Adrenal gland (tissue), 5 donors: ENCODE results near the gene SPATC1L.

Experiments used
- POLR2A ChIP-seq, 2 donors: fragments of 450-650 bp; IDR thresholded peaks; one replicate each; pipeline ENCODE4 v1.6.1; 2017; ENCODE audit warnings: antibody characterized with exemption in 2 of 2, mild to moderate bottlenecking in 2 of 2, moderate library complexity in 1 of 2
- TF ChIP-seq, protein P1 (sequence below), 6 experiments: fragments of 450-650 bp in 4 of 6; fragments of 200-600 bp in 2 of 6; sonication (generic) in 1 of 6; IDR thresholded peaks; 1 replicate in 5 of 6; 2 replicates in 1 of 6; pipeline versions ENCODE4 v1.5.1 to v1.8.0; 2016 to 2021; ENCODE audit warnings: antibody characterized with exemption in 6 of 6, mild to moderate bottlenecking in 2 of 6, moderate library complexity in 1 of 6
- donor health status: DM: no; HTN: no; CAD: no.

DNA sequence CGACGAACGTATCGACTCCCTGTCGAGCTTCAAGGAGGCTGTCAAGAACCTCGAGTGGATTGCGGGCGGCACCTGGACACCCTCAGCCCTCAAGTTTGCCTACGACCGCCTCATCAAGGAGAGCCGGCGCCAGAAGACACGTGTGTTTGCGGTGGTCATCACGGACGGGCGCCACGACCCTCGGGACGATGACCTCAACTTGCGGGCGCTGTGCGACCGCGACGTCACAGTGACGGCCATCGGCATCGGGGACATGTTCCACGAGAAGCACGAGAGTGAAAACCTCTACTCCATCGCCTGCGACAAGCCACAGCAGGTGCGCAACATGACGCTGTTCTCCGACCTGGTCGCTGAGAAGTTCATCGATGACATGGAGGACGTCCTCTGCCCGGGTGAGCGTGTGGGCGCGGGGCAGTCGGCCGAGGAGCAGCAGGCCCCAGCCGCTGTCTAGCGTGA lies 58.4 kb downstream of the SPATC1L start:
- TF ChIP-seq POLR2A (IDR thresholded peaks at IDR 0.05), result no peak
- TF ChIP-seq, protein P1, sequence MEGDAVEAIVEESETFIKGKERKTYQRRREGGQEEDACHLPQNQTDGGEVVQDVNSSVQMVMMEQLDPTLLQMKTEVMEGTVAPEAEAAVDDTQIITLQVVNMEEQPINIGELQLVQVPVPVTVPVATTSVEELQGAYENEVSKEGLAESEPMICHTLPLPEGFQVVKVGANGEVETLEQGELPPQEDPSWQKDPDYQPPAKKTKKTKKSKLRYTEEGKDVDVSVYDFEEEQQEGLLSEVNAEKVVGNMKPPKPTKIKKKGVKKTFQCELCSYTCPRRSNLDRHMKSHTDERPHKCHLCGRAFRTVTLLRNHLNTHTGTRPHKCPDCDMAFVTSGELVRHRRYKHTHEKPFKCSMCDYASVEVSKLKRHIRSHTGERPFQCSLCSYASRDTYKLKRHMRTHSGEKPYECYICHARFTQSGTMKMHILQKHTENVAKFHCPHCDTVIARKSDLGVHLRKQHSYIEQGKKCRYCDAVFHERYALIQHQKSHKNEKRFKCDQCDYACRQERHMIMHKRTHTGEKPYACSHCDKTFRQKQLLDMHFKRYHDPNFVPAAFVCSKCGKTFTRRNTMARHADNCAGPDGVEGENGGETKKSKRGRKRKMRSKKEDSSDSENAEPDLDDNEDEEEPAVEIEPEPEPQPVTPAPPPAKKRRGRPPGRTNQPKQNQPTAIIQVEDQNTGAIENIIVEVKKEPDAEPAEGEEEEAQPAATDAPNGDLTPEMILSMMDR (IDR thresholded peaks at IDR 0.05), result no peak
